ENCODE data around the gene THADA.
"Not testable (repeated sequence)": the region's sequence is repeated elsewhere in the genome, so short reads cannot be mapped to it uniquely, and the experiment has no call there.

Gene THADA

GRCh38 chr2:43453179-43454170 is 142.4 kb downstream of the THADA start:
- FAIRE-seq = no peak
- no peak for DNase-seq (ENCODE audit: insufficient read length, low spot score)
- no peak for TF ChIP-seq CTCF (IDR thresholded peaks at IDR 0.05; ENCODE audit: insufficient read depth, missing control alignments)

DNA sequence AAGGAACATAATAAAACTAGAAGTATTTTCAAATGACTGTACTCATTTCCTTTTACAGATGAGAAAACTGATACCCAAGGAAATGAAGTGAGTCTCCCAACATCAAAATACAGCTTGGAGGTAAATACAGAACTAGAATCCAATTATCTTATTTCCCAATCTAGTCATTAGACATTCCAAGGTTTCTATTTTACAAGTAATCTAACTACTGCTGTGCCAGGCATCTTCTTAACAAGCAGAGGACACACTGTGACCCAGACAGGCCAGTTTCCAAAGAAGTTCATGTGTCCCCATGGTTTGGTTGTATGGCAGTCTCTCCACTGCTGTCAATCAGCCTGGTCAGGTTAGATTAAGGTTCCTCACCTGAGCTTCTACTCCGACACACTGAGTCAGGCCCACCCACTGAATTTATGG is 143.5 kb downstream of the THADA start:
- DNase-seq (ENCODE audit: insufficient read length, low spot score) = no peak

GRCh38 chr2:43450617-43451016 is 145.2 kb downstream of the THADA start:
- no peak for FAIRE-seq
- no peak for TF ChIP-seq CTCF (IDR thresholded peaks at IDR 0.05; ENCODE audit: insufficient read depth, missing control alignments)
- DNase-seq (ENCODE audit: insufficient read length, low spot score) = no peak

More for the DNA sequence above, 143.5 kb downstream of the THADA start:
- no peak for FAIRE-seq
- no peak for TF ChIP-seq CTCF (IDR thresholded peaks at IDR 0.05; ENCODE audit: insufficient read depth, missing control alignments)

GRCh38 chr2:43448822-43449110 is 147.1 kb downstream of the THADA start:
- no peak for TF ChIP-seq CTCF (IDR thresholded peaks at IDR 0.05; ENCODE audit: insufficient read depth, missing control alignments)
- FAIRE-seq (no peak), DNase-seq (ENCODE audit: insufficient read length, low spot score) (no peak)

- TF ChIP-seq CTCF (IDR thresholded peaks at IDR 0.05; ENCODE audit: insufficient read depth, missing control alignments) = no peak
- FAIRE-seq (no peak), DNase-seq (ENCODE audit: insufficient read length, low spot score) (no peak)
Observed at GRCh38 chr2:43448011-43448821, 147.6 kb downstream of the THADA start.

GRCh38 chr2:43446755-43447154 is 149.1 kb downstream of the THADA start:
- not testable (repeated sequence) for FAIRE-seq; DNase-seq (ENCODE audit: insufficient read length, low spot score)

GRCh38 chr2:43445781-43446180 is 150.1 kb downstream of the THADA start:
- no peak for DNase-seq (ENCODE audit: insufficient read length, low spot score)

More at GRCh38 chr2:43445781-43446180, 150.1 kb downstream of the THADA start:
- TF ChIP-seq CTCF (IDR thresholded peaks at IDR 0.05; ENCODE audit: insufficient read depth, missing control alignments) = no peak
- FAIRE-seq = no peak

Data from D721Med (cell line).